ENCODE measurements around the gene MAGEA11.
"Not testable (repeated sequence)": the region's sequence is repeated elsewhere in the genome, so short reads cannot be mapped to it uniquely, and the experiment has no call there.

Gene MAGEA11, protein sequence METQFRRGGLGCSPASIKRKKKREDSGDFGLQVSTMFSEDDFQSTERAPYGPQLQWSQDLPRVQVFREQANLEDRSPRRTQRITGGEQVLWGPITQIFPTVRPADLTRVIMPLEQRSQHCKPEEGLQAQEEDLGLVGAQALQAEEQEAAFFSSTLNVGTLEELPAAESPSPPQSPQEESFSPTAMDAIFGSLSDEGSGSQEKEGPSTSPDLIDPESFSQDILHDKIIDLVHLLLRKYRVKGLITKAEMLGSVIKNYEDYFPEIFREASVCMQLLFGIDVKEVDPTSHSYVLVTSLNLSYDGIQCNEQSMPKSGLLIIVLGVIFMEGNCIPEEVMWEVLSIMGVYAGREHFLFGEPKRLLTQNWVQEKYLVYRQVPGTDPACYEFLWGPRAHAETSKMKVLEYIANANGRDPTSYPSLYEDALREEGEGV

DNA sequence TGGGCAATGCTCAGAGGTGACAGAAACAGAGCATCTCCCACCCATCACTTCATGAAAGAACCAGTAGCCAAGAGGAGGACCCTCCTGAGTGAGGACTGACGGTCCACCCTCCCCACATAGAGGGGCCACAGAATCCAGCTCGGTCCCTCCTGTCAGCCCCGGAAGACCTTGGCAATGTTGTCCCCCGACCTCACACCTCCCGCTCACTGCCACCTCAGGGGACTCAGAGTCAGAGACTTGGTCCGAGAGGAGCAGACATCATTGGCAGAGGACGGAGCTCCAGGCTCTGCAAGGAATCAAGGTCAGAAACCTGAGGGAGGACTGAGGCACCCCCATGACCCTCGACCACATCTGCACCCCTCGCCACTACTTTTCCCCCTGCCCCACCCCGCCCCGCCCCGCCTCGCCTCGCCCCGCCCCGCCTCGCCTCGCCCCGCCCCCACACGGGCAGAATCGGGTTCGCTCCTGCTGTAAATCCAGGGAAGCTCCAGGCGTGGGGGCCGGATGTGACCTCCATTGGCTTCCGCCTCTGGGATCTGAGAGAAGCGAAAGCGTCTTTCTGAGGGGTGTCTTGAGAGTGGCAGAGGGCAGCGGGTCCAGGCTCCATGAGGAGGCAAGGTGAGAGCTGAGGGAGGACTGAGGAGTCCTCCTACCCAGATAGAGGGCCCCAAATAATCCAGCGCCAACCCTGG, at the start of gene MAGEA11:
Gene MAGEA11, plus strand, starts transcription at position 516 of the 692 bp plus-strand sequence. CDS start 1,100 bp downstream, outside the sequence.
- no peak for TF ChIP-seq Cebpa-rat (IDR thresholded peaks at IDR 0.05)
- Histone ChIP-seq H3K9me3 (no peaks in the 10 kb centered on the region), H3K27me3 (no peaks in the 10 kb centered on the region), H3K9ac (no peak within 1 kb of the TSS), H3K4me1 (0 out of 2 replicates have a peak, but pooled peaks cover 4% of the 10 kb centered on the region), H3K4me2 (no peak within 1 kb of the TSS), H3K4me3 (no peak within 1 kb of the TSS), H3K36me3 (no peaks in the 10 kb centered on the region), H4K20me1 (no peaks in the 10 kb centered on the region), H3K27ac (no peak within 1 kb of the TSS)

DNA sequence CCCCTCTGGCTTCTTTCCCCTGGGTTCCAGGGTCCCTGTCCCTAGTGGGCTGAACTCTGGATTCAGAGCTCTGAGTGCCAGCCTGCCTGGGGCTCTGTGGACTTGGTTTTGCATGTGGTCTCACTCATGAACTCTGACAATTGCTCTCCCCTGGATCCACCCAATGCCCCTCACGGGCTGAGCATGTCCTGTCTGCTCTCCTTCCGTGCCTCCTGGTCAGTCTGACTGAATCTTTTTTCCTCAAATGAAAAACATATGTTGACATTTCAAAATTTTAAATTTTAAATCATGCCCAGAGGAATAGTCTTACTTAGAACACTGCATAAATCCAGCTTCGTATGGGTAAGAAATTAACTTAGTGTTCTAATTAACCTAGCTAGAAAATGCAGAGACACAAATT, 36.8 kb upstream of the MAGEA11 start:
- not testable (repeated sequence) for H3K9ac ChIP-seq, H4K20me1 ChIP-seq, H3K36me3 ChIP-seq

DNA sequence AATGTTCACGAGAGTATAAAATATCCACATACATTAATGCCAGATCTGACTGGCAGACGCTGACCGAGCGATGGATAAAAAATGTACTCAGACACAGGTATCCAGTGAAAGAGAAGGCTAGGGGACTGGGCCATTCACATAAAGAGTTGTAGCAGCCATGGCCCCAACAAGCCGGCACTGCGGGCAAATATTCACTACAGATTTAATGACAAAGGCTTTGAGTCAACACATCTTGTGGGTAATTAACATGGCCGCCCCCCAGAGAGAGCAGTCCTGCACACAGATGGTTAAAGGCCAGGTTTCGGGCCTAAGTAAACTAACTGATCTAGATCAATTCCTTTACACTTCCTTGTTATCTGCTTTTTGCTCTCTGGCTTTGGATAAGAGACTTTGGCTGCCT, 36.3 kb upstream of the MAGEA11 start:
- H3K36me3 ChIP-seq, H3K27ac ChIP-seq, H3K4me2 ChIP-seq, H3K9ac ChIP-seq, H3K4me1 ChIP-seq, H3K27me3 ChIP-seq, H3K9me3 ChIP-seq, H4K20me1 ChIP-seq, H3K4me3 ChIP-seq: not testable (repeated sequence)

More for the DNA sequence above, 36.8 kb upstream of the MAGEA11 start:
- H3K4me3 ChIP-seq, H3K9me3 ChIP-seq, H3K4me1 ChIP-seq, H3K4me2 ChIP-seq, H3K27ac ChIP-seq, H3K27me3 ChIP-seq: not testable (repeated sequence)

DNA sequence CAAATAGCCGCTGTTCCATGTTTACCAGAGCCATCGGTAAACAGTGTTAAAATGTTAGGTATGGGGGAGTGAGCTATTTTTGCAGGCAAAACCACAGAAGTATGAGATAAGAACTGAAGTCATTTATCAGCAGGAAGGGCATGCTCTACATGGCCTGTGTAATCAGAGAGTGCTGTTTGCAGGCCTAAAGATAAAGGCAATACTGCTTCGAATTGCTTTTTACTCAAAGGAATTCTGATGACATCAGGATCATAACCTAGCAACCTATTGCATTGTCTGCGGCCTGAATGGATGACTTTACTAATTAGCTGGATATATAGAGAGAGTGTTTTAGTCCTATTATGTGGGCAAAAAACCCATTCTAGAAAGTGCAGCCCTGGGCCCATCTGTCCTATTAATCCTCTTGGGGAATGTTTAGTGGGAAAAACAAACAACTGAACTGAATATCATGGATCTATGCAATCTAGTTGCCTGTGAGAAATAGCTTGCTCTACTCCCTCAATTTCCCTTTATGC, 32.6 kb upstream of the MAGEA11 start:
- not testable (repeated sequence) for H3K9me3 ChIP-seq, H3K4me1 ChIP-seq, H3K4me3 ChIP-seq, H3K36me3 ChIP-seq, H3K27ac ChIP-seq, H3K4me2 ChIP-seq, H3K27me3 ChIP-seq, H3K9ac ChIP-seq, H4K20me1 ChIP-seq

DNA sequence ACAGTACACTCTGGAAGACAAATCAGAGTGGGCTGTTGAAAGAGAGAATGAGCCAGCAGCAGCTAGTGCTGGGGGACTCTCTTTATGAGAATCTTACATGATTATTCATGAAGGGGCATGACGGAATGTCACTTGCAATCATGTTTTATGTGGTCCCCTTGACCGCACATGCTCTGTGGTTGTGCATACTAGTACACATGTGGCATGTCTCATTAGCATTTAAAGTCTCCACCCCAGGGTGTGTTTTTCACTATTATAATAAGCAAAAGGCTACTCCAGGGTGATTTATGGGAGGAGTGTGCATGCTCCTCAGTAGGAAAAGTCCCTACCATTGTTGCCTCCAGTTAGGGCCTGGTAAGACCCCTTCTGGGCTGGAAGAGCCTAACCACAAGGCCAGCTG, 30.7 kb upstream of the MAGEA11 start:
- Histone ChIP-seq H3K4me2 (no peak overlapping the region), H3K27me3 (no peaks in the 10 kb centered on the region), H4K20me1 (no peaks in the 10 kb centered on the region), H3K27ac (no peak overlapping the region), H3K36me3 (no peaks in the 10 kb centered on the region), H3K4me1 (no peaks in the 10 kb centered on the region), H3K9me3 (no peaks in the 10 kb centered on the region), H3K4me3 (no peak overlapping the region), H3K9ac (no peak overlapping the region)
- TF ChIP-seq Cebpa-rat (IDR thresholded peaks at IDR 0.05) = no peak

DNA sequence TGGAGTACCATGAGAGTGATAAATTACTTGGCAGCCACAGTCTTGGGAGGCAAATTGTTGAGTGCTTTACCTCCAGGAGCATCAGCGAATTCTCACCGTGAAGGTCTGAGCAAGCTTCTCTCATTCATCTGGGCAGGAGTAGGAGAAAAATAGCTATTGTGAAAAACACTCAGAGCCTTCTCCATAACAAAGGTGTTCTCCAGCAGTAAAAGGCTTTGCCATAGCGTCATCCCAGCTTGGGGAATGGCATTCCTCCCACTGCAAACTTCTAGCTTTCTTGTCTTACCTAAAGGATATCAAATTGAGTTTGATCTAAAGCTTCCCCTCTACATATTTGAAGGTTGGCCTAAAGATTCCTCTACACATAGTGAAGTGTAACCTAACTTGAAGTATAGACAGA, 29.8 kb upstream of the MAGEA11 start:
- H3K27me3 ChIP-seq = no peaks in the 10 kb centered on the region
- no peak overlapping the region for H3K9ac ChIP-seq
- no peaks in the 10 kb centered on the region for H3K9me3 ChIP-seq
- H3K4me2 ChIP-seq = no peak overlapping the region
- no peak overlapping the region for H3K4me3 ChIP-seq
- H3K27ac ChIP-seq = no peak overlapping the region
- no peaks in the 10 kb centered on the region for H3K36me3 ChIP-seq
- no peaks in the 10 kb centered on the region for H4K20me1 ChIP-seq
- no peaks in the 10 kb centered on the region for H3K4me1 ChIP-seq
- no peak for TF ChIP-seq Cebpa-rat (IDR thresholded peaks at IDR 0.05)

DNA sequence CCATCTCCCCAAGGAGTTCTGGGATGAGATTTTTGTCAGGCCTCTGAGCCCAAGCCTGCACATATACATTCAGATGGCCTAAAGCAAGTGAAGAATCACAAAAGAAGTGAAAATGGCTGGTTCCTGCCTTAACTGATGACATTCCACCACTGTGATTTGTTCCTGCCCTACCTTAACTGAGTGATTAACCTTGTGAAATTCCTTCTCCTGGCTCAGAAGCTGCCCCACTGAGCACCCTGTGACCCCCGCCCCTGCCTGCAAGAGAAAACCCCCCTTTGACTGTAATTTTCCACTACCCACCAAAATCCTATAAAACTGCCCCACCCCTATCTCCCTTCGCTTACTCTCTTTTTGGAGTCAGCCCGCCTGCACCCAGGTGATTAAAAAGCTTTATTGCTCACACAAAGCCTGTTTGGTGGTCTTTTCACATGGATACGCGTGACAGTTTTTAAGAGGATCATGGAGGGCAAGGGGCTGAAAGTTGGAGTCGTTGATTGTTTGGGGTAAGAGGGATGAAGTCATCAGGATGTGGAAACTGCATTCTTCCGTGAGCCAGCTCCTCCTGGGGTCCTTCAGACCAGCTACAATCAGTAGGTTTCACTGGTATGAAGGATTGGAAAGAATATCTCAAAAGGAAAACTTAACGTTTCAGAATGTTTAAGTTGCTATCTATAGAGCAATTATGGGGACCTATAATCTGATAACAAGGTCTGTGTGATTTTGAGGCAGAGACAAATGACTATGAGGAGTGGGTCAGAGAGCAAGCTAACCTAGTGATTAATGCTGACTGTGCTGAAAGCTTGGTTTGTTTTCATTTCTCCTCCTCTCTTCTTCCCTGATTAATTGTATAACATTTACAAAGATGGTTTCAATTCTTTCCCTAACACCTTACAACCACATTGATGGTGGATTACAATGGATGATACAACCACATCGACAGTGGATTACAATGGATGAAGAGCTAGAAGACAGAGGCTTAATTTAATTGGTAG, 28.6 kb upstream of the MAGEA11 start:
- Histone ChIP-seq H3K27ac (no peak overlapping the region), H3K9me3 (no peaks in the 10 kb centered on the region), H3K4me2 (no peak overlapping the region), H3K4me1 (no peaks in the 10 kb centered on the region), H3K4me3 (no peak overlapping the region), H3K27me3 (no peaks in the 10 kb centered on the region), H4K20me1 (no peaks in the 10 kb centered on the region), H3K9ac (no peak overlapping the region), H3K36me3 (no peaks in the 10 kb centered on the region)
- TF ChIP-seq Cebpa-rat (IDR thresholded peaks at IDR 0.05) = no peak

DNA sequence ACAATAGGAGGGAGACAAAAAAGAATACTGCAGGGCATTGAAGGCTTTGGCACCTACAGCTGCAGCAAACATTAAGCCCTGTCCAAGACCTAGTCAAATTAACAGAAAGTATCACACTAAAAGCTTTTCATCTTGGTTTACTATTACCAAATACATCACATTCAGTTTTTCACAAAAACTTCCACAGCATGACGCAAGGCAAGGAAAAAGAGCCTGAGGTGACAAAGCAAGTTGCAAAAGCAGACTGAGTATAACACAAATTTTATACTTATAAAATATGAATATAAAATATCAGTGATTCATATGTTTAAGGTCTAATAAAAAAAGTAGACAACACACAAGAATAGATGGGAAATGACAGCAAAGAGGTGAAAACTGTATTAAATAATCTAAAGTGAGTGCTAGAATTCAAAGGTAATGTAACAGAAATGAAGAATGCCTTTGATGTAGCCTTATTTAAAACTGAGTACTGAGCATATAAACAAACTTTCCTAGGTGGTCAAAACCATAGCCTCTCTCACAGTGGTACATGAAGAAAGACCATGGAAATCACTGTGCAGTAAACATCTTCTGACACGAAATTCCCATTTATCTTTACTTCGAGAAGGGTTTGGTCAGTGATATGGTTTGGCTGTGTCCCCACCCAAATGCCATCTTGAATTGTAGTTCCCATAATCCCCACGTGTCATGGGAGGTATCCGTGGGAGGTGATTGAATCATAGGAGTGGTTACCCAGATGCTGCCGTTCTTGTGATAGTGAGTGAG, 27.7 kb upstream of the MAGEA11 start:
- no peak overlapping the region for H3K9ac ChIP-seq
- H3K27me3 ChIP-seq = no peaks in the 10 kb centered on the region
- no peaks in the 10 kb centered on the region for H3K36me3 ChIP-seq
- TF ChIP-seq Cebpa-rat (IDR thresholded peaks at IDR 0.05) = no peak
- H3K4me1 ChIP-seq = no peaks in the 10 kb centered on the region
- H4K20me1 ChIP-seq = no peaks in the 10 kb centered on the region
- H3K27ac ChIP-seq = no peak overlapping the region
- no peaks in the 10 kb centered on the region for H3K9me3 ChIP-seq
- no peak overlapping the region for H3K4me2 ChIP-seq
- H3K4me3 ChIP-seq = no peak overlapping the region

DNA sequence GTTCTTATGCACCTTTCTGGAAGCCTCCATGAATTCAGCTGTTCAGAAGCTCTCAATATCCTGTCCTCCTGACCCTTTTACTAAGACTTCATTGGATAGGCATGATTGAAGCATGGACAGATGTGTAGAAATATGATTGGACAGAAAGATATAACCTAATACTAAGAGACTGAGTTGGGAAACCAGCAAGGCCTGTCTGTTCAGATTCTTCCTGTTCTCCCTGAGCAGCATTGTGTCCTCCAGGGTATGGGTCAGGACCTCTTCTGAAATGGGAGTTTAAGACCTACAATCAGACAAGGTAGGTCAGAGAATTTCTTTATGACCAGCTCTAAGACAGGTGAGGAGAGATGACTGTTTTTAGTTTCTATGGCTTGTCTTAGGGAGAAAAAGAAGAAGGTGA, 23.9 kb upstream of the MAGEA11 start:
- no peaks in the 10 kb centered on the region for H3K36me3 ChIP-seq
- H3K27me3 ChIP-seq = no peaks in the 10 kb centered on the region
- H3K9me3 ChIP-seq = peaks cover 14% of the 10 kb centered on the region
- H3K4me3 ChIP-seq = no peak overlapping the region
- no peak for TF ChIP-seq Cebpa-rat (IDR thresholded peaks at IDR 0.05)
- no peak overlapping the region for H3K27ac ChIP-seq
- no peak overlapping the region for H3K4me2 ChIP-seq
- H3K4me1 ChIP-seq = no peaks in the 10 kb centered on the region
- no peaks in the 10 kb centered on the region for H4K20me1 ChIP-seq
- H3K9ac ChIP-seq = no peak overlapping the region
